ENCODE data around the gene IQCK.

The IQCK gene

GRCh38 chr16:19868421-19868820 is 150.3 kb downstream of the IQCK start:
- no peaks in the 10 kb centered on the region for H4K20me1 ChIP-seq (ENCODE audit: insufficient read depth, low read length)
- H3K27me3 ChIP-seq (ENCODE audit: low read depth, low read length), result no peaks in the 10 kb centered on the region
- no peak overlapping the region for H3K4me2 ChIP-seq (ENCODE audit: low read length)
- no peak overlapping the region for H3K27ac ChIP-seq (ENCODE audit: low read length)
- peaks cover 45% of the 10 kb centered on the region for H3K4me1 ChIP-seq (ENCODE audit: low read length)
- no peak overlapping the region for H3K4me3 ChIP-seq (ENCODE audit: low read length)
- H3K9ac ChIP-seq (ENCODE audit: low read length), result no peak overlapping the region
- H3K79me2 ChIP-seq (ENCODE audit: low read length), result peaks cover 14% of the 10 kb centered on the region; the same call in 1 of the 2 replicates
- H3K36me3 ChIP-seq (replicated peaks; ENCODE audit: low read depth, low read length), result peaks cover 13% of the 10 kb centered on the region
- no peak overlapping the region for H2AFZ ChIP-seq (ENCODE audit: low read depth, low read length)
- TF ChIP-seq CTCF (IDR thresholded peaks at IDR 0.05; ENCODE audit: low read depth, low read length) (no peak), EZH2phosphoT487 (IDR thresholded peaks at IDR 0.05; ENCODE audit: low read depth) (no peak)
- no peaks in the 10 kb centered on the region for H3K9me3 ChIP-seq (ENCODE audit: insufficient read depth, low read length)

- H3K36me3 ChIP-seq (replicated peaks; ENCODE audit: low read depth, low read length), result peaks cover 13% of the 10 kb centered on the region
- H4K20me1 ChIP-seq (ENCODE audit: insufficient read depth, low read length), result no peaks in the 10 kb centered on the region
- no peaks in the 10 kb centered on the region for H3K27me3 ChIP-seq (ENCODE audit: low read depth, low read length)
- H3K4me1 ChIP-seq (ENCODE audit: low read length), result peaks cover 64% of the 10 kb centered on the region
- no peak overlapping the region for H3K4me3 ChIP-seq (ENCODE audit: low read length)
- peaks cover 17% of the 10 kb centered on the region; the same call in 1 of the 2 replicates for H3K79me2 ChIP-seq (ENCODE audit: low read length)
- H3K9me3 ChIP-seq (ENCODE audit: insufficient read depth, low read length), result no peaks in the 10 kb centered on the region
- no peak overlapping the region for H2AFZ ChIP-seq (ENCODE audit: low read depth, low read length)
- TF ChIP-seq EZH2phosphoT487 (IDR thresholded peaks at IDR 0.05; ENCODE audit: low read depth) (no peak), CTCF (IDR thresholded peaks at IDR 0.05; ENCODE audit: low read depth, low read length) (no peak)
- no peak overlapping the region for H3K9ac ChIP-seq (ENCODE audit: low read length)
- H3K4me2 ChIP-seq (ENCODE audit: low read length), result no peak overlapping the region
- peak overlapping the region; percentile 98 for H3K27ac ChIP-seq (ENCODE audit: low read length)
Measured at GRCh38 chr16:19871721-19872120, 153.7 kb downstream of the IQCK start.

GRCh38 chr16:19872179-19872863 is 154.2 kb downstream of the IQCK start:
- Histone ChIP-seq H3K27me3 (ENCODE audit: low read depth, low read length) (no peaks in the 10 kb centered on the region), H2AFZ (ENCODE audit: low read depth, low read length) (no peak overlapping the region), H3K9me3 (ENCODE audit: insufficient read depth, low read length) (no peaks in the 10 kb centered on the region), H3K4me2 (ENCODE audit: low read length) (no peak overlapping the region), H3K36me3 (replicated peaks; ENCODE audit: low read depth, low read length) (peaks cover 13% of the 10 kb centered on the region), H3K4me1 (ENCODE audit: low read length) (peaks cover 64% of the 10 kb centered on the region), H3K9ac (ENCODE audit: low read length) (no peak overlapping the region), H3K79me2 (ENCODE audit: low read length) (peaks cover 14% of the 10 kb centered on the region; the same call in 1 of the 2 replicates), H4K20me1 (ENCODE audit: insufficient read depth, low read length) (no peaks in the 10 kb centered on the region), H3K4me3 (ENCODE audit: low read length) (no peak overlapping the region), H3K27ac (ENCODE audit: low read length) (no peak overlapping the region)
- TF ChIP-seq CTCF (IDR thresholded peaks at IDR 0.05; ENCODE audit: low read depth, low read length), result no peak
- no peak for TF ChIP-seq EZH2phosphoT487 (IDR thresholded peaks at IDR 0.05; ENCODE audit: low read depth)

GRCh38 chr16:19872935-19873334 is 154.9 kb downstream of the IQCK start:
- Histone ChIP-seq H3K4me2 (ENCODE audit: low read length) (no peak overlapping the region), H4K20me1 (ENCODE audit: insufficient read depth, low read length) (no peaks in the 10 kb centered on the region), H3K9ac (ENCODE audit: low read length) (no peak overlapping the region), H3K36me3 (replicated peaks; ENCODE audit: low read depth, low read length) (peaks cover 13% of the 10 kb centered on the region), H3K79me2 (ENCODE audit: low read length) (peaks cover 14% of the 10 kb centered on the region; the same call in 1 of the 2 replicates), H3K27me3 (ENCODE audit: low read depth, low read length) (no peaks in the 10 kb centered on the region), H3K9me3 (ENCODE audit: insufficient read depth, low read length) (no peaks in the 10 kb centered on the region), H3K4me1 (ENCODE audit: low read length) (peaks cover 64% of the 10 kb centered on the region), H2AFZ (ENCODE audit: low read depth, low read length) (no peak overlapping the region), H3K4me3 (ENCODE audit: low read length) (no peak overlapping the region), H3K27ac (ENCODE audit: low read length) (no peak overlapping the region)
- TF ChIP-seq EZH2phosphoT487 (IDR thresholded peaks at IDR 0.05; ENCODE audit: low read depth) (no peak), CTCF (IDR thresholded peaks at IDR 0.05; ENCODE audit: low read depth, low read length) (no peak)
